GM12874 (cell line): ENCODE measurements around the gene FBXO44.

Experiments used
- CTCF ChIP-seq: IDR thresholded peaks from 2 replicates; pipeline ENCODE4 v1.5.1; 2011; ENCODE audit warnings: low read depth, mild to moderate bottlenecking, control low read depth, low read length, moderate library complexity; ENCODE audit not compliant: insufficient read depth

Gene FBXO44

GRCh38 chr1:11676386-11677103 is 21.9 kb downstream of the FBXO44 start:
- TF ChIP-seq CTCF: no peak

GRCh38 chr1:11678442-11678841 is 23.8 kb downstream of the FBXO44 start:
- TF ChIP-seq CTCF: no peak

GRCh38 chr1:11680270-11681070 is 25.8 kb downstream of the FBXO44 start:
- no peak for TF ChIP-seq CTCF

GRCh38 chr1:11681071-11681771 is 26.5 kb downstream of the FBXO44 start, which contains the start of gene MAD2L2:
Gene MAD2L2 (minus strand): TSS chr1:11681148. CDS start chr1:11680601, 547 bp downstream.
- TF ChIP-seq CTCF: no peak

GRCh38 chr1:11682287-11682771 is 27.7 kb downstream of the FBXO44 start:
- TF ChIP-seq CTCF: no peak

- no peak for TF ChIP-seq CTCF
Observed at GRCh38 chr1:11682799-11683198, 28.1 kb downstream of the FBXO44 start.

GRCh38 chr1:11684070-11684469 is 29.4 kb downstream of the FBXO44 start:
- no peak for TF ChIP-seq CTCF
